IMR-90 (cell line): Measurements from ENCODE around the gene SEC16A. TPM values are rescaled to one million over a fixed set of nuclear protein-coding genes. Genes with fewer than 3 reads are reported as not detected.

ENCODE experiments used
- ATAC-seq: fragments of 200-7000 bp; cut with Tn5 transposase; 2 replicates; pipeline ENCODE4 v1.9.1; 2020; ENCODE audit warnings: low read depth, mild to moderate bottlenecking, moderate library complexity
- BruUV-seq: library from RNA; stranded (reverse); fragments of 400-500 nt; replicated peaks from 2 replicates; lab custom pipeline; 2021; lab: Mats Ljungman, UMichigan
- CTCF ChIA-PET: fragments of 300-600 bp; formaldehyde crosslinking; extraction: SDS; loops from one replicate; lab custom pipeline; 2021; ENCODE audit warnings: antibody characterized with exemption; lab: Yijun Ruan, JAX
- POLR2A ChIA-PET: fragments of 300-600 bp; sonication (Branson Sonifier 250); formaldehyde crosslinking; loops from one replicate; lab custom pipeline; 2022; ENCODE audit warnings: antibody characterized with exemption; ENCODE audit not compliant: unreplicated experiment; lab: Charles Lee
- DNase-seq: peaks from one replicate; pipeline ENCODE4 v3.0.0; 2013
- H2AFZ ChIP-seq: replicated peaks from 2 replicates; pipeline ENCODE3; 2013; ENCODE audit warnings: low read length, mild to moderate bottlenecking; ENCODE audit not compliant: poor library complexity
- H2AK5ac ChIP-seq: 2 replicates; pipeline ENCODE4 v1.6.1; 2013; ENCODE audit warnings: low read depth, low read length, inconsistent platforms
- H2AK9ac ChIP-seq: replicated peaks from 2 replicates; pipeline ENCODE3; 2013; ENCODE audit warnings: mild to moderate bottlenecking, low read depth, low read length, moderate library complexity; ENCODE audit not compliant: poor library complexity
- H2BK120ac ChIP-seq: 2 replicates; pipeline ENCODE4 v1.6.1; 2013; ENCODE audit warnings: low read depth, low read length, inconsistent platforms
- H2BK15ac ChIP-seq: 3 replicates; pipeline ENCODE4 v1.6.1; 2013; ENCODE audit warnings: low read depth, low read length, inconsistent platforms
- H2BK20ac ChIP-seq: 2 replicates; pipeline ENCODE4 v1.6.1; 2013; ENCODE audit warnings: low read depth, mild to moderate bottlenecking, inconsistent platforms, low read length, moderate library complexity
- H2BK5ac ChIP-seq: 2 replicates; pipeline ENCODE4 v1.6.1; 2013; ENCODE audit warnings: mild to moderate bottlenecking, low read depth, low read length, inconsistent platforms; ENCODE audit not compliant: poor library complexity, severe bottlenecking
- H3K14ac ChIP-seq: replicated peaks from 2 replicates; pipeline ENCODE4 v1.6.1; 2013; ENCODE audit warnings: low read depth, low read length, inconsistent platforms
- H3K18ac ChIP-seq: 2 replicates; pipeline ENCODE4 v1.6.1; 2013; ENCODE audit warnings: low read depth, low read length, control low read depth
- H3K23ac ChIP-seq: 2 replicates; pipeline ENCODE4 v1.6.1; 2013; ENCODE audit warnings: low read depth, low read length, inconsistent platforms
- H3K27ac ChIP-seq: 2 replicates; pipeline ENCODE4 v1.5.1; 2013; ENCODE audit warnings: mild to moderate bottlenecking, control low read depth, low read length; ENCODE audit not compliant: insufficient read depth
- H3K27me3 ChIP-seq: 2 replicates; pipeline ENCODE4 v1.6.1; 2013; ENCODE audit warnings: low read length; ENCODE audit not compliant: control insufficient read depth, insufficient read depth
- H3K36me3 ChIP-seq: 2 replicates; pipeline ENCODE4 v1.6.1; 2013; ENCODE audit warnings: low read length, mixed read lengths; ENCODE audit not compliant: control insufficient read depth, insufficient read depth
- H3K4ac ChIP-seq: 2 replicates; pipeline ENCODE4 v1.6.1; 2013; ENCODE audit warnings: low read depth, low read length, inconsistent platforms
- H3K4me1 ChIP-seq: 2 replicates; pipeline ENCODE4 v1.6.1; 2013; ENCODE audit warnings: low read length, mixed read lengths; ENCODE audit not compliant: control insufficient read depth, insufficient read depth
- H3K4me2 ChIP-seq: 2 replicates; pipeline ENCODE4 v1.6.1; 2013; ENCODE audit warnings: low read depth, mild to moderate bottlenecking, control low read depth, low read length, moderate library complexity
- H3K4me3 ChIP-seq: 2 replicates; pipeline ENCODE4 v1.5.1; 2013; ENCODE audit warnings: low read depth, mild to moderate bottlenecking, control low read depth, low read length, moderate library complexity; ENCODE audit not compliant: insufficient read depth
- H3K56ac ChIP-seq: 2 replicates; pipeline ENCODE4 v1.6.1; 2013; ENCODE audit warnings: low read length, inconsistent platforms; ENCODE audit not compliant: insufficient read depth; ENCODE audit errors: extremely low read depth
- H3K79me1 ChIP-seq, 2 experiments: 2 replicates each; pipeline ENCODE4 v1.6.1; 2013; ENCODE audit warnings: low read length in 2 of 2, inconsistent platforms in 1 of 2, low read depth in 1 of 2
- H3K9ac ChIP-seq: 2 replicates; pipeline ENCODE4 v1.6.1; 2013; ENCODE audit warnings: low read depth, low read length, control low read depth
- H3K9me1 ChIP-seq: 2 replicates; pipeline ENCODE4 v1.6.1; 2013; ENCODE audit warnings: low read length, inconsistent platforms; ENCODE audit not compliant: insufficient read depth
- H3K9me3 ChIP-seq: 2 replicates; pipeline ENCODE4 v1.6.1; 2013; ENCODE audit warnings: low read length; ENCODE audit not compliant: control insufficient read depth, insufficient read depth
- H4K20me1 ChIP-seq: 2 replicates; pipeline ENCODE4 v1.6.1; 2013; ENCODE audit warnings: low read length, inconsistent platforms; ENCODE audit not compliant: insufficient read depth
- H4K5ac ChIP-seq: 2 replicates; pipeline ENCODE4 v1.6.1; 2013; ENCODE audit warnings: mild to moderate bottlenecking, low read depth, low read length, control low read depth
- H4K8ac ChIP-seq, 2 experiments: 2 replicates each; pipeline ENCODE4 v1.6.1; 2013; ENCODE audit warnings: low read depth in 2 of 2, low read length in 2 of 2, control low read depth in 1 of 2, inconsistent platforms in 1 of 2
- H4K91ac ChIP-seq: 2 replicates; pipeline ENCODE4 v1.6.1; 2013; ENCODE audit warnings: low read depth, low read length, inconsistent platforms; ENCODE audit not compliant: insufficient read depth
- BHLHE40 ChIP-seq: fragments of 150-350 bp; IDR thresholded peaks from 2 replicates; pipeline ENCODE4 v1.6.1; 2016; ENCODE audit warnings: mild to moderate bottlenecking, low read depth, low read length
- CEBPB ChIP-seq: IDR thresholded peaks from 2 replicates; pipeline ENCODE4 v1.6.1; 2012; ENCODE audit warnings: low read depth, low read length, improper control_type of control experiment
- CHD1 ChIP-seq: IDR thresholded peaks from 2 replicates; pipeline ENCODE4 v1.6.1; 2012; ENCODE audit warnings: low read depth, low read length, improper control_type of control experiment
- FOS ChIP-seq: fragments of 150-350 bp; IDR thresholded peaks from 2 replicates; pipeline ENCODE4 v1.6.1; 2016; ENCODE audit warnings: low read depth, low read length
- MAFK ChIP-seq: IDR thresholded peaks from 2 replicates; pipeline ENCODE4 v1.6.1; 2012; ENCODE audit warnings: low read depth, low read length, improper control_type of control experiment
- MAZ ChIP-seq: IDR thresholded peaks from 2 replicates; pipeline ENCODE4 v1.6.1; 2012; ENCODE audit warnings: low read depth, mild to moderate bottlenecking, low read length, improper control_type of control experiment, moderate library complexity, borderline replicate concordance
- MXI1 ChIP-seq: IDR thresholded peaks from 2 replicates; pipeline ENCODE4 v1.6.1; 2012; ENCODE audit warnings: low read depth, mild to moderate bottlenecking, low read length, moderate library complexity, borderline replicate concordance
- NFE2L2 ChIP-seq: fragments of 150-350 bp; IDR thresholded peaks from 2 replicates; pipeline ENCODE4 v1.6.1; 2016; ENCODE audit warnings: low read depth, mild to moderate bottlenecking, low read length
- POLR2A ChIP-seq: IDR thresholded peaks from 2 replicates; pipeline ENCODE4 v1.6.1; 2012; ENCODE audit warnings: mild to moderate bottlenecking, low read depth, low read length
- RCOR1 ChIP-seq: IDR thresholded peaks from 2 replicates; pipeline ENCODE4 v1.6.1; 2012; ENCODE audit warnings: mild to moderate bottlenecking, low read length, improper control_type of control experiment; ENCODE audit not compliant: insufficient replicate concordance
- RFX5 ChIP-seq: IDR thresholded peaks from 2 replicates; pipeline ENCODE4 v1.8.0; 2012; ENCODE audit warnings: low read depth, mild to moderate bottlenecking, low read length, moderate library complexity
- SMC3 ChIP-seq: fragments of 150-350 bp; IDR thresholded peaks from 2 replicates; pipeline ENCODE4 v1.6.1; 2016; ENCODE audit warnings: low read depth, mild to moderate bottlenecking, antibody characterized with exemption, low read length, moderate library complexity
- WGBS, 2 experiments: methylation state at CpG; one replicate each; pipeline versions ENCODE4 v1.1.5 to v1.1.7; 2013; ENCODE audit warnings: missing lambda C conversion rate in 2 of 2; ENCODE audit not compliant: insufficient read length in 1 of 2; ENCODE audit errors: extremely low coverage in 2 of 2; 5-methylcytosine and 5-hydroxymethylcytosine counted together
- dilution Hi-C: fragments of 300-500 bp; cut with HindIII; formaldehyde crosslinking; loops from one replicate; pipeline ENCODE4 v1.14.3; 2018; ENCODE audit warnings: low sequenced_read_pairs; ENCODE audit not compliant: unreplicated experiment
- in situ Hi-C: fragments of 300-500 bp; cut with MboI; formaldehyde crosslinking; loops from 3 replicates; pipeline ENCODE4 v1.14.3; 2019; ENCODE audit warnings: low sequenced_read_pairs, inconsistent platforms, mixed read lengths
- intact Hi-C: fragments of 100-400 bp; cut with micrococcal nuclease; formaldehyde crosslinking; loops from 2 replicates; pipeline ENCODE4 v1.10.0; 2022
- polyA plus RNA-seq, 3 experiments: library from polyadenylated mRNA; depleted of rRNA; stranded (reverse); fragments of >200 nt; gene quantifications; 2 replicates each; pipeline ENCODE4 v1.2.3, GENCODE V29; 2012; ENCODE audit warnings: low replicate concordance in 1 of 3
- total RNA-seq: library from RNA; depleted of rRNA; stranded (reverse); fragments of >200 nt; gene quantifications from 2 replicates; pipeline ENCODE4 v1.2.3, GENCODE V29; 2012
- TF ChIP-seq, protein P1 (sequence below): fragments of 150-350 bp; IDR thresholded peaks from 2 replicates; pipeline ENCODE4 v1.6.1; 2016; ENCODE audit warnings: low read depth, mild to moderate bottlenecking, low read length, moderate library complexity, borderline replicate concordance
- TF ChIP-seq, protein P2 (sequence below): conservative IDR thresholded peaks from 2 replicates; pipeline ENCODE4 v1.5.1; 2012; ENCODE audit warnings: mild to moderate bottlenecking, low read depth, low read length, improper control_type of control experiment
- TF ChIP-seq, protein P3 (sequence below): fragments of 150-350 bp; IDR thresholded peaks from 2 replicates; pipeline ENCODE4 v1.6.1; 2017; ENCODE audit warnings: mild to moderate bottlenecking, antibody characterized with exemption, low read length, low read depth

The SEC16A gene
- total and polyA plus RNA-seq, 2 of the 4 experiments (the other 2 are of a cell fraction) = 12.2 to 48.1 TPM

DNA sequence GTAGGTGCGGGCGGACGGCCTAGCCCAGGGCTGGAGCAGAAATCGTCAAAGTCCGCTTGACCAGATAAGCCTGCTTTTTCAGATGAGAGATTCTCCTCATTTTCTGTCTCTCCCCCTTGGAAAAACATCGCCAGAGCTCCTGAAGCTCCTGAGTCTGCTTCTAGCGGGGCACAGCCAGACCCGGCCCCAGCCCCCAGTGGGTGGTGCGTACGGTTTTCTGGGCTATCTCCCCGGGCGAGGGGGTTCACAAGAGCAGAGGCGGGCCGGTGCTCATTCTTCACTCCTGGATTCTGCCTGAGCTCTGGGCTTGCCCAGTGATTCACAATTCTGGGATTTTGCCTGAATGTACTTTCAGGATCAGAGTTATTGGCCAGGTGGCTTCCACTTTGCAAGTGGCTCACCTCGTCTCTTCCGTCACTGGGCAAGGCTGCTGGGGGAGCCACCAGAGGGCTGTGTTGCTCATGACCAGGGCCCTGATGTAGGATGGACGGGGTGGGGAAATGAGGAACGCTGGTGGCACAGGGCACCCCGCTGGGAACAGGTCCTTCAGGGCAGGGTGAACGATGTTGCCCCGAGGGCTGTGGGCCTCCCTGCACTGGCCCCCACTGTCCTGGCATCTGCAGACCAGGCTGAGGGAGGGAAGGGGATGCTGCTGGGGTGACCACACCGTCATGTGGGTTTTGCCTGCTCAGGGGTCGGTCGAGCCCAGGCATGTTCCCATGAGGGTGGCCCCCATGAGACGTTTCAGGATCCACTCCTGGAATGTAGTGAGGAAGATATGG lies 6.3 kb downstream of the SEC16A start:
- Histone ChIP-seq H4K20me1 (peaks cover 92% of the 10 kb centered on the region), H3K9ac (no peak overlapping the region), H3K56ac (no peak overlapping the region), H4K91ac (no peak overlapping the region), H3K27me3 (no peaks in the 10 kb centered on the region), H4K5ac (no peak overlapping the region), H3K27ac (no peak overlapping the region), H2AFZ (no peak overlapping the region), H3K4ac (no peak overlapping the region), H2BK120ac (no peak overlapping the region), H3K36me3 (peaks cover 69% of the 10 kb centered on the region), H2AK5ac (no peak overlapping the region), H3K9me3 (no peaks in the 10 kb centered on the region), H3K18ac (no peak overlapping the region), H3K79me1 (peaks cover 13 to 75% of the 10 kb centered on the region in 2 experiments), H4K8ac (no peak overlapping the region), H3K9me1 (no peaks in the 10 kb centered on the region; the same call in 1 of the 2 replicates), H3K4me2 (no peak overlapping the region), H3K4me3 (no peak overlapping the region), H2AK9ac (no peak overlapping the region), H3K14ac (no peak overlapping the region), H3K23ac (no peak overlapping the region), H3K4me1 (peaks cover 2% of the 10 kb centered on the region; the same call in 1 of the 2 replicates), H2BK20ac (no peak overlapping the region), H2BK15ac (no peak overlapping the region), H2BK5ac (no peak overlapping the region)
- intact Hi-C loops = no loop called here
- in situ Hi-C loops = no loop called here
- 93% methylated on average over 17 of the region's 25 CpGs; no CpG with 5 or more reads in 1 of the 2 experiments for WGBS, 2 experiments
- ChIA-PET POLR2A (no interaction called here), CTCF (no interaction called here)
- no peak for DNase-seq
- BruUV-seq = no TSS peak
- dilution Hi-C loops = no loop called here
- ATAC-seq = no peak
- TF ChIP-seq, protein P1, sequence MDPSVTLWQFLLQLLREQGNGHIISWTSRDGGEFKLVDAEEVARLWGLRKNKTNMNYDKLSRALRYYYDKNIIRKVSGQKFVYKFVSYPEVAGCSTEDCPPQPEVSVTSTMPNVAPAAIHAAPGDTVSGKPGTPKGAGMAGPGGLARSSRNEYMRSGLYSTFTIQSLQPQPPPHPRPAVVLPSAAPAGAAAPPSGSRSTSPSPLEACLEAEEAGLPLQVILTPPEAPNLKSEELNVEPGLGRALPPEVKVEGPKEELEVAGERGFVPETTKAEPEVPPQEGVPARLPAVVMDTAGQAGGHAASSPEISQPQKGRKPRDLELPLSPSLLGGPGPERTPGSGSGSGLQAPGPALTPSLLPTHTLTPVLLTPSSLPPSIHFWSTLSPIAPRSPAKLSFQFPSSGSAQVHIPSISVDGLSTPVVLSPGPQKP = no peak
- TF ChIP-seq BHLHE40 = no peak
- TF ChIP-seq FOS = no peak
- no peak for TF ChIP-seq CHD1
- no peak for TF ChIP-seq SMC3
- TF ChIP-seq RCOR1 = no peak
- TF ChIP-seq MXI1 = no peak
- TF ChIP-seq MAZ = no peak
- no peak for TF ChIP-seq NFE2L2
- TF ChIP-seq, protein P2, sequence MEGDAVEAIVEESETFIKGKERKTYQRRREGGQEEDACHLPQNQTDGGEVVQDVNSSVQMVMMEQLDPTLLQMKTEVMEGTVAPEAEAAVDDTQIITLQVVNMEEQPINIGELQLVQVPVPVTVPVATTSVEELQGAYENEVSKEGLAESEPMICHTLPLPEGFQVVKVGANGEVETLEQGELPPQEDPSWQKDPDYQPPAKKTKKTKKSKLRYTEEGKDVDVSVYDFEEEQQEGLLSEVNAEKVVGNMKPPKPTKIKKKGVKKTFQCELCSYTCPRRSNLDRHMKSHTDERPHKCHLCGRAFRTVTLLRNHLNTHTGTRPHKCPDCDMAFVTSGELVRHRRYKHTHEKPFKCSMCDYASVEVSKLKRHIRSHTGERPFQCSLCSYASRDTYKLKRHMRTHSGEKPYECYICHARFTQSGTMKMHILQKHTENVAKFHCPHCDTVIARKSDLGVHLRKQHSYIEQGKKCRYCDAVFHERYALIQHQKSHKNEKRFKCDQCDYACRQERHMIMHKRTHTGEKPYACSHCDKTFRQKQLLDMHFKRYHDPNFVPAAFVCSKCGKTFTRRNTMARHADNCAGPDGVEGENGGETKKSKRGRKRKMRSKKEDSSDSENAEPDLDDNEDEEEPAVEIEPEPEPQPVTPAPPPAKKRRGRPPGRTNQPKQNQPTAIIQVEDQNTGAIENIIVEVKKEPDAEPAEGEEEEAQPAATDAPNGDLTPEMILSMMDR = no peak
- no peak for TF ChIP-seq RFX5
- no peak for TF ChIP-seq POLR2A
- TF ChIP-seq, protein P3, sequence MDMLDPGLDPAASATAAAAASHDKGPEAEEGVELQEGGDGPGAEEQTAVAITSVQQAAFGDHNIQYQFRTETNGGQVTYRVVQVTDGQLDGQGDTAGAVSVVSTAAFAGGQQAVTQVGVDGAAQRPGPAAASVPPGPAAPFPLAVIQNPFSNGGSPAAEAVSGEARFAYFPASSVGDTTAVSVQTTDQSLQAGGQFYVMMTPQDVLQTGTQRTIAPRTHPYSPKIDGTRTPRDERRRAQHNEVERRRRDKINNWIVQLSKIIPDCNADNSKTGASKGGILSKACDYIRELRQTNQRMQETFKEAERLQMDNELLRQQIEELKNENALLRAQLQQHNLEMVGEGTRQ = no peak
- TF ChIP-seq CEBPB = no peak
- TF ChIP-seq MAFK = no peak
